Astrocyte (in vitro differentiated cells and primary cell): ENCODE data around the gene SLC24A4. TPM values are rescaled to one million over a fixed set of nuclear protein-coding genes. Genes with fewer than 3 reads are reported as not detected.

ENCODE experiments used
- DNase-seq: peaks from one replicate; pipeline ENCODE4 v3.0.0-alpha.2; 2010; ENCODE audit warnings: low read depth
- FAIRE-seq: peaks from 2 replicates; lab custom pipeline; 2011; peaks lifted over from hg19 to GRCh38; lab: Jason Lieb, UNC
- H2AFZ ChIP-seq: 2 replicates; pipeline ENCODE4 v1.6.0; 2012; ENCODE audit warnings: low read depth, low read length, inconsistent platforms
- H3K27ac ChIP-seq: 2 replicates; pipeline ENCODE4 v1.5.1; 2011; ENCODE audit warnings: low read depth, low read length, inconsistent platforms
- H3K27me3 ChIP-seq: 2 replicates; pipeline ENCODE4 v1.6.0; 2011; ENCODE audit warnings: low read length, inconsistent platforms; ENCODE audit not compliant: insufficient read depth
- H3K36me3 ChIP-seq: 2 replicates; pipeline ENCODE4 v1.5.1; 2011; ENCODE audit warnings: low read length, inconsistent platforms; ENCODE audit not compliant: insufficient read depth
- H3K4me1 ChIP-seq: 2 replicates; pipeline ENCODE4 v1.5.1; 2011; ENCODE audit warnings: low read length, inconsistent platforms; ENCODE audit not compliant: insufficient read depth
- H3K4me2 ChIP-seq: 2 replicates; pipeline ENCODE4 v1.6.0; 2012; ENCODE audit warnings: low read length, inconsistent platforms
- H3K4me3 ChIP-seq: 2 replicates; pipeline ENCODE4 v1.5.1; 2011; ENCODE audit warnings: low read depth, mild to moderate bottlenecking, low read length, inconsistent platforms; ENCODE audit not compliant: insufficient read depth
- H3K79me2 ChIP-seq: 2 replicates; pipeline ENCODE4 v1.6.0; 2012; ENCODE audit warnings: mild to moderate bottlenecking, low read length, inconsistent platforms; ENCODE audit not compliant: insufficient read depth
- H3K9ac ChIP-seq: 2 replicates; pipeline ENCODE4 v1.6.0; 2012; ENCODE audit warnings: mild to moderate bottlenecking, low read length, inconsistent platforms
- H3K9me3 ChIP-seq: 2 replicates; pipeline ENCODE4 v1.5.1; 2012; ENCODE audit warnings: low read depth, mild to moderate bottlenecking, low read length, inconsistent platforms; ENCODE audit not compliant: insufficient read depth
- H4K20me1 ChIP-seq: 2 replicates; pipeline ENCODE4 v1.6.0; 2012; ENCODE audit warnings: low read length, inconsistent platforms; ENCODE audit not compliant: insufficient read depth
- H3K27ac Mint-ChIP-seq: one replicate; pipeline ENCODE4 v1.8.0; 2021; ENCODE audit warnings: mild to moderate bottlenecking, mixed read lengths; ENCODE audit not compliant: unreplicated experiment
- H3K27me3 Mint-ChIP-seq: one replicate; pipeline ENCODE4 v1.8.0; 2021; ENCODE audit warnings: low read depth, mixed read lengths; ENCODE audit not compliant: unreplicated experiment
- H3K36me3 Mint-ChIP-seq: one replicate; pipeline ENCODE4 v1.8.0; 2021; ENCODE audit warnings: low read depth, mixed read lengths; ENCODE audit not compliant: unreplicated experiment
- H3K4me1 Mint-ChIP-seq: one replicate; pipeline ENCODE4 v1.8.0; 2021; ENCODE audit warnings: low read depth, mixed read lengths; ENCODE audit not compliant: unreplicated experiment
- H3K4me3 Mint-ChIP-seq: one replicate; pipeline ENCODE4 v1.8.0; 2021; ENCODE audit warnings: mild to moderate bottlenecking, moderate library complexity, mixed read lengths; ENCODE audit not compliant: unreplicated experiment
- H3K9me3 Mint-ChIP-seq: one replicate; pipeline ENCODE4 v1.8.0; 2021; ENCODE audit warnings: mild to moderate bottlenecking, mixed read lengths; ENCODE audit not compliant: unreplicated experiment
- CTCF ChIP-seq: IDR thresholded peaks from 2 replicates; pipeline ENCODE4 v1.5.1; 2011; ENCODE audit warnings: low read depth, mild to moderate bottlenecking, inconsistent platforms, low read length, moderate library complexity; ENCODE audit not compliant: insufficient read depth
- EZH2 ChIP-seq: IDR thresholded peaks from 2 replicates; pipeline ENCODE4 v1.6.1; 2012; ENCODE audit warnings: mild to moderate bottlenecking, low read length, inconsistent platforms; ENCODE audit not compliant: insufficient read depth
- total RNA-seq: library from RNA; stranded (reverse); gene quantifications from 2 replicates; pipeline ENCODE4 v1.2.1, GENCODE V29; 2021

SLC24A4 gene
- total RNA-seq, 1 donor from 2014 or later = not detected

GRCh38 chr14:92436115-92436776 lies 113.3 kb downstream of the SLC24A4 start:
- Histone ChIP-seq H3K4me2 (no peak overlapping the region), H3K4me1 (no peaks in the 10 kb centered on the region), H3K27me3 (no peaks in the 10 kb centered on the region), H2AFZ (no peak overlapping the region), H3K79me2 (no peaks in the 10 kb centered on the region), H3K4me3 (no peak overlapping the region), H3K27ac (no peak overlapping the region), H3K9ac (no peak overlapping the region), H4K20me1 (no peaks in the 10 kb centered on the region), H3K36me3 (no peaks in the 10 kb centered on the region), H3K9me3 (peaks cover 8% of the 10 kb centered on the region)
- TF ChIP-seq CTCF = no peak
- TF ChIP-seq EZH2 = no peak
- Mint-ChIP-seq H3K27me3 (peaks cover 20% of the 10 kb centered on the region), H3K4me1 (no peaks in the 10 kb centered on the region), H3K9me3 (peaks cover 7% of the 10 kb centered on the region), H3K36me3 (no peaks in the 10 kb centered on the region), H3K4me3 (no peak overlapping the region), H3K27ac (no peak overlapping the region)
- FAIRE-seq (no peak), DNase-seq (no peak)

- H3K4me2 ChIP-seq = no peak overlapping the region
- no peak overlapping the region for H3K27ac ChIP-seq
- TF ChIP-seq EZH2 (no peak), CTCF (no peak)
- peaks cover 8% of the 10 kb centered on the region for H3K9me3 ChIP-seq
- no peak overlapping the region for H2AFZ ChIP-seq
- H3K27ac Mint-ChIP-seq = no peak overlapping the region
- H3K36me3 Mint-ChIP-seq = no peaks in the 10 kb centered on the region
- H3K36me3 ChIP-seq = no peaks in the 10 kb centered on the region
- no peak overlapping the region for H3K9ac ChIP-seq
- no peaks in the 10 kb centered on the region for H3K4me1 ChIP-seq
- no peak for DNase-seq
- H3K4me1 Mint-ChIP-seq = no peaks in the 10 kb centered on the region
- H3K27me3 ChIP-seq = no peaks in the 10 kb centered on the region
- H4K20me1 ChIP-seq = no peaks in the 10 kb centered on the region
- H3K4me3 Mint-ChIP-seq = no peak overlapping the region
- H3K27me3 Mint-ChIP-seq = peaks cover 21% of the 10 kb centered on the region
- H3K79me2 ChIP-seq = no peaks in the 10 kb centered on the region
- no peak for FAIRE-seq
- H3K4me3 ChIP-seq = no peak overlapping the region
- peaks cover 7% of the 10 kb centered on the region for H3K9me3 Mint-ChIP-seq
Observed at GRCh38 chr14:92437309-92437708, 114.3 kb downstream of the SLC24A4 start.

GRCh38 chr14:92437729-92438285 lies 114.8 kb downstream of the SLC24A4 start:
- Histone ChIP-seq H3K9ac (no peak overlapping the region), H4K20me1 (no peaks in the 10 kb centered on the region), H3K79me2 (no peaks in the 10 kb centered on the region), H2AFZ (no peak overlapping the region), H3K27me3 (no peaks in the 10 kb centered on the region), H3K9me3 (peaks cover 8% of the 10 kb centered on the region), H3K4me3 (no peak overlapping the region), H3K36me3 (no peaks in the 10 kb centered on the region), H3K27ac (no peak overlapping the region), H3K4me2 (no peak overlapping the region), H3K4me1 (no peaks in the 10 kb centered on the region)
- DNase-seq (no peak), FAIRE-seq (no peak)
- TF ChIP-seq EZH2 (no peak), CTCF (no peak)
- no peak overlapping the region for H3K27ac Mint-ChIP-seq
- peaks cover 4% of the 10 kb centered on the region for H3K9me3 Mint-ChIP-seq
- H3K4me1 Mint-ChIP-seq = no peaks in the 10 kb centered on the region
- no peak overlapping the region for H3K4me3 Mint-ChIP-seq
- H3K36me3 Mint-ChIP-seq = no peaks in the 10 kb centered on the region
- peaks cover 17% of the 10 kb centered on the region for H3K27me3 Mint-ChIP-seq
